IPS-18a (cell line): ENCODE results near the gene CD164L2.
"Not testable (repeated sequence)": the region's sequence is repeated elsewhere in the genome, so short reads cannot be mapped to it uniquely, and the experiment has no call there.

ENCODE experiments used
- H3K27ac ChIP-seq: one replicate; pipeline ENCODE4 v1.5.1; 2013; ENCODE audit warnings: low read length
- H3K27me3 ChIP-seq: one replicate; pipeline ENCODE4 v1.6.1; 2013; ENCODE audit warnings: mild to moderate bottlenecking, low read length; ENCODE audit not compliant: control insufficient read depth, insufficient read depth
- H3K36me3 ChIP-seq: one replicate; pipeline ENCODE4 v1.6.1; 2013; ENCODE audit warnings: low read depth, low read length; ENCODE audit not compliant: control insufficient read depth
- H3K4me1 ChIP-seq: one replicate; pipeline ENCODE4 v1.6.1; 2013; ENCODE audit warnings: low read depth, low read length; ENCODE audit not compliant: control insufficient read depth
- H3K4me3 ChIP-seq: one replicate; pipeline ENCODE4 v1.5.1; 2013; ENCODE audit warnings: low read length
- H3K9ac ChIP-seq: one replicate; pipeline ENCODE4 v1.6.1; 2013; ENCODE audit warnings: mild to moderate bottlenecking, low read length, moderate library complexity
- H3K9me3 ChIP-seq: one replicate; pipeline ENCODE4 v1.6.1; 2013; ENCODE audit warnings: low read depth, low read length; ENCODE audit not compliant: control insufficient read depth

Gene CD164L2

GRCh38 chr1:27383039-27383605, at the start of gene CD164L2:
CD164L2 (minus strand) TSS chr1:27383333; CDS start chr1:27383239, 94 bp downstream.
- H3K9me3 ChIP-seq, result no peaks in the 10 kb centered on the region
- H3K4me1 ChIP-seq, result no peaks in the 10 kb centered on the region
- H3K9ac ChIP-seq, result no peak within 1 kb of the TSS
- no peaks in the 10 kb centered on the region for H3K36me3 ChIP-seq
- peaks cover 15% of the 10 kb centered on the region for H3K27me3 ChIP-seq
- H3K4me3 ChIP-seq, result peak within 1 kb of the TSS; percentile 50
- H3K27ac ChIP-seq, result no peak within 1 kb of the TSS

GRCh38 chr1:27432725-27433124, 49.6 kb upstream of the CD164L2 start:
- not testable (repeated sequence) for H3K27me3 ChIP-seq, H3K9me3 ChIP-seq, H3K4me3 ChIP-seq, H3K36me3 ChIP-seq, H3K27ac ChIP-seq, H3K9ac ChIP-seq
- peaks cover 56% of the 10 kb centered on the region for H3K4me1 ChIP-seq

- Histone ChIP-seq H3K4me3 (no peak overlapping the region), H3K4me1 (peaks cover 49% of the 10 kb centered on the region), H3K9ac (no peak overlapping the region), H3K36me3 (peaks cover 9% of the 10 kb centered on the region), H3K27me3 (no peaks in the 10 kb centered on the region), H3K27ac (peak overlapping the region; percentile 14), H3K9me3 (no peaks in the 10 kb centered on the region)
These were observed 48.4 kb upstream of the CD164L2 start for GRCh38 chr1:27431601-27431940.

GRCh38 chr1:27430903-27431600, 47.9 kb upstream of the CD164L2 start:
- H3K4me3 ChIP-seq, result no peak overlapping the region
- peaks cover 44% of the 10 kb centered on the region for H3K4me1 ChIP-seq

GRCh38 chr1:27429029-27429425, 45.9 kb upstream of the CD164L2 start:
- peak overlapping the region; percentile 23 for H3K4me3 ChIP-seq
- peak overlapping the region; percentile 46 for H3K9ac ChIP-seq
- peaks cover 9% of the 10 kb centered on the region for H3K36me3 ChIP-seq
- H3K9me3 ChIP-seq, result no peaks in the 10 kb centered on the region
- peaks cover 43% of the 10 kb centered on the region for H3K4me1 ChIP-seq
- H3K27me3 ChIP-seq, result no peaks in the 10 kb centered on the region
- peak overlapping the region; percentile 58 for H3K27ac ChIP-seq

More at GRCh38 chr1:27430903-27431600, 47.9 kb upstream of the CD164L2 start:
- Histone ChIP-seq H3K36me3 (peaks cover 9% of the 10 kb centered on the region), H3K9me3 (no peaks in the 10 kb centered on the region), H3K9ac (no peak overlapping the region), H3K27ac (peak overlapping the region; percentile 14), H3K27me3 (no peaks in the 10 kb centered on the region)

- H3K9ac ChIP-seq, result peak overlapping the region; percentile 46
These were observed 45.3 kb upstream of the CD164L2 start for GRCh38 chr1:27428316-27429028.

GRCh38 chr1:27427816-27428315, 44.7 kb upstream of the CD164L2 start:
- peaks cover 45% of the 10 kb centered on the region for H3K4me1 ChIP-seq
- H3K27ac ChIP-seq, result peak overlapping the region; percentile 28
- no peak overlapping the region for H3K4me3 ChIP-seq
- H3K27me3 ChIP-seq, result no peaks in the 10 kb centered on the region
- H3K9ac ChIP-seq, result peak overlapping the region; percentile 46
- H3K9me3 ChIP-seq, result no peaks in the 10 kb centered on the region
- H3K36me3 ChIP-seq, result peaks cover 9% of the 10 kb centered on the region

More at GRCh38 chr1:27428316-27429028, 45.3 kb upstream of the CD164L2 start:
- H3K27me3 ChIP-seq, result no peaks in the 10 kb centered on the region
- no peaks in the 10 kb centered on the region for H3K9me3 ChIP-seq
- H3K36me3 ChIP-seq, result peaks cover 9% of the 10 kb centered on the region
- peak overlapping the region; percentile 28 for H3K27ac ChIP-seq
- H3K4me1 ChIP-seq, result peaks cover 45% of the 10 kb centered on the region
- H3K4me3 ChIP-seq, result peak overlapping the region; percentile 23

GRCh38 chr1:27427329-27427728, 44.2 kb upstream of the CD164L2 start:
- Histone ChIP-seq H3K4me3 (no peak overlapping the region), H3K27me3 (no peaks in the 10 kb centered on the region), H3K4me1 (peaks cover 45% of the 10 kb centered on the region)

GRCh38 chr1:27423709-27424108, 40.6 kb upstream of the CD164L2 start:
- peaks cover 28% of the 10 kb centered on the region for H3K4me1 ChIP-seq
- H3K27me3 ChIP-seq, result no peaks in the 10 kb centered on the region
- peaks cover 9% of the 10 kb centered on the region for H3K36me3 ChIP-seq
- H3K9ac ChIP-seq, result no peak overlapping the region
- no peaks in the 10 kb centered on the region for H3K9me3 ChIP-seq
- no peak overlapping the region for H3K4me3 ChIP-seq
- H3K27ac ChIP-seq, result no peak overlapping the region

More at GRCh38 chr1:27427329-27427728, 44.2 kb upstream of the CD164L2 start:
- Histone ChIP-seq H3K36me3 (peaks cover 9% of the 10 kb centered on the region), H3K27ac (no peak overlapping the region), H3K9me3 (no peaks in the 10 kb centered on the region), H3K9ac (no peak overlapping the region)

- H3K4me3 ChIP-seq, result peak overlapping the region; percentile 2
- H3K9me3 ChIP-seq, result no peaks in the 10 kb centered on the region
- peaks cover 24% of the 10 kb centered on the region for H3K4me1 ChIP-seq
- peak overlapping the region; percentile 24 for H3K9ac ChIP-seq
- H3K36me3 ChIP-seq, result peaks cover 37% of the 10 kb centered on the region
- no peaks in the 10 kb centered on the region for H3K27me3 ChIP-seq
- peak overlapping the region; percentile 64 for H3K27ac ChIP-seq
These were observed 35.4 kb upstream of the CD164L2 start for GRCh38 chr1:27418326-27419185.

- Histone ChIP-seq H3K27ac (no peak overlapping the region), H3K27me3 (no peaks in the 10 kb centered on the region), H3K9me3 (no peaks in the 10 kb centered on the region), H3K36me3 (peaks cover 45% of the 10 kb centered on the region), H3K9ac (peak overlapping the region; percentile 24), H3K4me1 (peaks cover 24% of the 10 kb centered on the region), H3K4me3 (no peak overlapping the region)
These were observed 34.6 kb upstream of the CD164L2 start for GRCh38 chr1:27417713-27418112.
